SK-N-SH (cell line): Measurements from ENCODE around the gene RPS6KL1. TPM values are rescaled to one million over a fixed set of nuclear protein-coding genes. Genes with fewer than 3 reads are reported as not detected.

ENCODE experiments used
- CTCF ChIA-PET: fragments of 300-600, 350-600 bp; formaldehyde crosslinking; extraction: SDS; loops from one replicate; lab custom pipeline; 2021; lab: Yijun Ruan, JAX
- POLR2A ChIA-PET: fragments of 350-600 bp; sonication (Branson Sonifier 250); formaldehyde crosslinking; extraction: SDS; loops from one replicate; lab custom pipeline; 2020; ENCODE audit warnings: antibody characterized with exemption, inconsistent platforms; lab: Yijun Ruan, JAX
- DNase-seq: peaks from one replicate; pipeline ENCODE4 v3.0.0; 2012
- H2AFZ ChIP-seq: fragments of 200-600 bp; sonication (generic); 2 replicates; pipeline ENCODE4 v1.8.1; 2016; ENCODE audit warnings: antibody characterized with exemption, mild to moderate bottlenecking, low read depth
- H3F3A ChIP-seq: fragments of 200-600 bp; sonication (generic); replicated peaks from 2 replicates; pipeline ENCODE3; 2016; ENCODE audit warnings: antibody characterized with exemption, mild to moderate bottlenecking; ENCODE audit not compliant: insufficient read depth
- H3K27ac ChIP-seq, 2 experiments: fragments of 200-500 bp in 1 of 2; fragments of 200-600 bp in 1 of 2; sonication (Bioruptor generic) in 1 of 2; sonication (generic), shearing (Covaris generic) in 1 of 2; 2 replicates each; pipeline versions ENCODE4 v1.5.1 to v1.6.1; 2014 to 2016; ENCODE audit warnings: low read depth in 2 of 2, inconsistent platforms in 1 of 2, low read length in 1 of 2, mild to moderate bottlenecking in 1 of 2, mixed read lengths in 1 of 2
- H3K27me3 ChIP-seq: fragments of 200-600 bp; sonication (generic), shearing (Covaris generic); 2 replicates; pipeline ENCODE4 v1.6.1; 2016; ENCODE audit warnings: mixed run types; ENCODE audit not compliant: insufficient read depth
- H3K36me3 ChIP-seq, 2 experiments: fragments of 200-500 bp in 1 of 2; fragments of 200-600 bp in 1 of 2; sonication (Bioruptor generic) in 1 of 2; sonication (generic) in 1 of 2; replicated peaks in 1 of 2; 2 replicates each; pipeline versions ENCODE3 to v1.5.1; 2014 to 2016; ENCODE audit warnings: low read length in 1 of 2, mild to moderate bottlenecking in 1 of 2; ENCODE audit not compliant: insufficient read depth in 2 of 2, control insufficient read depth in 1 of 2
- H3K4me1 ChIP-seq, 2 experiments: fragments of 200-500 bp in 1 of 2; fragments of 200-600 bp in 1 of 2; sonication (Bioruptor generic) in 1 of 2; sonication (generic), shearing (Covaris generic) in 1 of 2; 2 replicates each; pipeline versions ENCODE4 v1.5.1 to v1.6.1; 2014 to 2016; ENCODE audit warnings: low read depth in 1 of 2, low read length in 1 of 2, mixed run types in 1 of 2; ENCODE audit not compliant: insufficient read depth in 2 of 2, control insufficient read depth in 1 of 2
- H3K4me2 ChIP-seq: fragments of 200-600 bp; sonication (generic), shearing (Covaris generic); 2 replicates; pipeline ENCODE4 v1.6.1; 2017; ENCODE audit warnings: mixed run types
- H3K4me3 ChIP-seq, 2 experiments: fragments of 200-500 bp in 1 of 2; fragments of 200-600 bp in 1 of 2; sonication (Bioruptor generic) in 1 of 2; sonication (generic), shearing (Covaris generic) in 1 of 2; 2 replicates each; pipeline versions ENCODE4 v1.5.1 to v1.8.1; 2014 to 2016; ENCODE audit warnings: low read depth in 2 of 2, inconsistent platforms in 1 of 2, low read length in 1 of 2, mild to moderate bottlenecking in 1 of 2, mixed read lengths in 1 of 2, moderate library complexity in 1 of 2
- H3K79me2 ChIP-seq: fragments of 200-600 bp; sonication (generic); 2 replicates; pipeline ENCODE4 v1.8.1; 2017; ENCODE audit warnings: mild to moderate bottlenecking; ENCODE audit not compliant: insufficient read depth
- H3K9ac ChIP-seq: fragments of 200-600 bp; sonication (generic); 2 replicates; pipeline ENCODE4 v1.6.1; 2017; ENCODE audit warnings: mixed run types
- H3K9me2 ChIP-seq: fragments of 200-600 bp; sonication (generic); 2 replicates; pipeline ENCODE4 v1.6.1; 2017; ENCODE audit warnings: mixed run types
- H3K9me3 ChIP-seq: fragments of 200-600 bp; sonication (generic); 2 replicates; pipeline ENCODE4 v1.6.1; 2017; ENCODE audit warnings: mixed run types, mild to moderate bottlenecking, moderate library complexity
- H4K20me1 ChIP-seq: fragments of 200-600 bp; sonication (generic); 2 replicates; pipeline ENCODE4 v1.6.1; 2017; ENCODE audit warnings: mild to moderate bottlenecking, mixed run types; ENCODE audit not compliant: insufficient read depth
- CHD2 ChIP-seq: fragments of 150-350 bp; IDR thresholded peaks from 2 replicates; pipeline ENCODE4 v1.6.1; 2018; ENCODE audit warnings: low read length; ENCODE audit not compliant: partially characterized antibody
- ELF1 ChIP-seq: IDR thresholded peaks from 2 replicates; pipeline ENCODE4 v1.4.0; 2012
- EP300 ChIP-seq, 2 experiments: IDR thresholded peaks; 2 replicates each; pipeline versions ENCODE4 v1.4.0 to v1.6.1; 2012; ENCODE audit warnings: borderline replicate concordance in 1 of 2, low read depth in 1 of 2, low read length in 1 of 2
- EZH2phosphoT487 ChIP-seq: fragments of 200-600 bp; sonication (generic); IDR thresholded peaks from 2 replicates; pipeline ENCODE4 v1.6.1; 2017; ENCODE audit warnings: low read depth, mixed run types, mild to moderate bottlenecking, antibody characterized with exemption, moderate library complexity, borderline replicate concordance
- FOXM1 ChIP-seq: IDR thresholded peaks from 2 replicates; pipeline ENCODE4 v1.4.0; 2012; ENCODE audit warnings: low read depth, mild to moderate bottlenecking
- GATA2 ChIP-seq: sonication (generic); formaldehyde crosslinking; IDR thresholded peaks from 2 replicates; pipeline ENCODE4 v1.5.0; 2020; ENCODE audit warnings: mild to moderate bottlenecking, missing genetic modification reagents
- IRF3 ChIP-seq: fragments of 150-350 bp; IDR thresholded peaks from 2 replicates; pipeline ENCODE4 v1.6.1; 2016; ENCODE audit warnings: mild to moderate bottlenecking, low read depth, low read length
- MEF2A ChIP-seq: IDR thresholded peaks from 2 replicates; pipeline ENCODE4 v1.4.0; 2012; ENCODE audit warnings: low read depth, borderline replicate concordance
- MXI1 ChIP-seq: IDR thresholded peaks from 2 replicates; pipeline ENCODE4 v1.6.1; 2012; ENCODE audit warnings: mild to moderate bottlenecking, low read depth, low read length, improper control_type of control experiment
- NFIC ChIP-seq: IDR thresholded peaks from 2 replicates; pipeline ENCODE4 v1.4.0; 2012; ENCODE audit warnings: borderline replicate concordance
- NRF1 ChIP-seq: IDR thresholded peaks from 2 replicates; pipeline ENCODE4 v1.6.1; 2012; ENCODE audit warnings: low read depth, mild to moderate bottlenecking, low read length
- RAD21 ChIP-seq: IDR thresholded peaks from 2 replicates; pipeline ENCODE4 v1.6.1; 2012; ENCODE audit warnings: mild to moderate bottlenecking, low read length
- RCOR1 ChIP-seq: fragments of 150-350 bp; IDR thresholded peaks from 2 replicates; pipeline ENCODE4 v1.6.1; 2017; ENCODE audit warnings: antibody characterized with exemption, low read length
- RXRA ChIP-seq: IDR thresholded peaks from 2 replicates; pipeline ENCODE4 v1.4.0; 2012; ENCODE audit warnings: low read depth, mild to moderate bottlenecking, borderline replicate concordance
- SIN3A ChIP-seq: IDR thresholded peaks from 2 replicates; pipeline ENCODE4 v1.6.1; 2012; ENCODE audit warnings: low read depth, mild to moderate bottlenecking, low read length, moderate library complexity, borderline replicate concordance
- TAF1 ChIP-seq: IDR thresholded peaks from 2 replicates; pipeline ENCODE4 v1.6.1; 2012; ENCODE audit warnings: low read depth, mild to moderate bottlenecking, low read length, moderate library complexity, borderline replicate concordance
- USF2 ChIP-seq: fragments of 150-350 bp; IDR thresholded peaks from 2 replicates; pipeline ENCODE4 v1.6.1; 2017; ENCODE audit warnings: antibody characterized with exemption, low read length, low read depth, borderline replicate concordance
- ZBTB33 ChIP-seq: IDR thresholded peaks from 2 replicates; pipeline ENCODE4 v1.4.0; 2012; ENCODE audit warnings: low read depth, borderline replicate concordance
- WGBS: methylation state at CpG from one replicate; pipeline ENCODE4 v1.1.6; 2017; ENCODE audit warnings: low lambda C conversion rate; 5-methylcytosine and 5-hydroxymethylcytosine counted together
- polyA plus RNA-seq, 3 experiments: library from polyadenylated mRNA; depleted of rRNA; stranded (reverse); fragments of >200 nt; gene quantifications; 2 replicates each; pipeline ENCODE4 v1.2.3, GENCODE V29; 2012
- TF ChIP-seq, protein P1 (sequence below): fragments of 200-600 bp; sonication (generic); IDR thresholded peaks from 2 replicates; pipeline ENCODE4 v1.6.1; 2017; ENCODE audit warnings: antibody characterized with exemption, mild to moderate bottlenecking, moderate library complexity
- TF ChIP-seq, protein P2 (sequence below): IDR thresholded peaks from 2 replicates; pipeline ENCODE4 v1.6.1; 2012; ENCODE audit warnings: mild to moderate bottlenecking, low read depth, low read length, moderate library complexity
- TF ChIP-seq, protein P3 (sequence below): IDR thresholded peaks from 2 replicates; pipeline ENCODE4 v1.4.0; 2012; ENCODE audit warnings: low read depth, borderline replicate concordance

Gene RPS6KL1
- polyA plus RNA-seq, 1 of the 3 experiments (the other 2 are of a cell fraction) = 2.5 TPM

DNA sequence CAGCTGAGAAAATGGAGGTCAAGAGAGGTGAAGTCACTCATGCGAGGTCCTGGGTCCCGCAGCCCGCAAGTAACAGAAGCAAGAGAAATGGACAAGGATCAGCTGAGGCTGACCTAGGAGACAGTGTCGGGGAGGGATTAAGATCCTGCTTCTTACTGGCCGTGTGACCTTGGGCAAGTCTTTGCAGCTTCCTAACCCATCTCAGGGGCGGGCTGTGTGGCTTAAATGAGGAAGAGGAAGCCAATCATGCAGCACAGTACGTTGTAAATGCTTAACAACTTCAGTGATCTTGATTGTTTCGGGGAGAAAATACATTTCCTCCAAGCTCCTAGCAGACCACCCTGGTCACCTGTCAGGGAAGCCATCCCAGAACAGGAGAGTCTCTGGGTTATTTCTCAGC, 39.4 kb upstream of the RPS6KL1 start (continued):
- TF ChIP-seq RCOR1 (no peak), GATA2 (no peak)

GRCh38 chr14:74962046-74962445, 39.0 kb upstream of the RPS6KL1 start:
- DNase-seq = no peak
- H3K4me2 ChIP-seq = no peak overlapping the region
- H3K4me3 ChIP-seq = no peak overlapping the region
- no peak overlapping the region for H3K9ac ChIP-seq
- no peaks in the 10 kb centered on the region for H3K79me2 ChIP-seq
- WGBS = 78% methylated on average over 11 of the region's 11 CpGs
- H3K27me3 ChIP-seq = no peaks in the 10 kb centered on the region
- no peak overlapping the region for H2AFZ ChIP-seq
- ChIA-PET POLR2A (interaction anchor here (0.6 kb wide), 1 partner anchor 81 kb away, joined by 3 read pairs; no protein-coding TSS in a partner anchor), CTCF (interaction anchor here (0.9 to 1.9 kb wide), 3 partner anchors 13 to 131 kb away, joined by 4 to 6 read pairs (median 4); no protein-coding TSS in a partner anchor)
- H3K27ac ChIP-seq = no peak overlapping the region
- no peak for TF ChIP-seq ELF1
- no peak for TF ChIP-seq EZH2phosphoT487
- no peak for TF ChIP-seq NRF1
- TF ChIP-seq ZBTB33 = no peak
- no peak for TF ChIP-seq RXRA
- TF ChIP-seq RCOR1 = no peak
- TF ChIP-seq FOXM1 = no peak
- no peak for TF ChIP-seq NFIC
- no peak for TF ChIP-seq CHD2
- no peak for TF ChIP-seq TAF1
- no peak for TF ChIP-seq USF2
- no peak for TF ChIP-seq MEF2A
- TF ChIP-seq, protein P1, sequence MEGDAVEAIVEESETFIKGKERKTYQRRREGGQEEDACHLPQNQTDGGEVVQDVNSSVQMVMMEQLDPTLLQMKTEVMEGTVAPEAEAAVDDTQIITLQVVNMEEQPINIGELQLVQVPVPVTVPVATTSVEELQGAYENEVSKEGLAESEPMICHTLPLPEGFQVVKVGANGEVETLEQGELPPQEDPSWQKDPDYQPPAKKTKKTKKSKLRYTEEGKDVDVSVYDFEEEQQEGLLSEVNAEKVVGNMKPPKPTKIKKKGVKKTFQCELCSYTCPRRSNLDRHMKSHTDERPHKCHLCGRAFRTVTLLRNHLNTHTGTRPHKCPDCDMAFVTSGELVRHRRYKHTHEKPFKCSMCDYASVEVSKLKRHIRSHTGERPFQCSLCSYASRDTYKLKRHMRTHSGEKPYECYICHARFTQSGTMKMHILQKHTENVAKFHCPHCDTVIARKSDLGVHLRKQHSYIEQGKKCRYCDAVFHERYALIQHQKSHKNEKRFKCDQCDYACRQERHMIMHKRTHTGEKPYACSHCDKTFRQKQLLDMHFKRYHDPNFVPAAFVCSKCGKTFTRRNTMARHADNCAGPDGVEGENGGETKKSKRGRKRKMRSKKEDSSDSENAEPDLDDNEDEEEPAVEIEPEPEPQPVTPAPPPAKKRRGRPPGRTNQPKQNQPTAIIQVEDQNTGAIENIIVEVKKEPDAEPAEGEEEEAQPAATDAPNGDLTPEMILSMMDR = no peak
- TF ChIP-seq, protein P2, sequence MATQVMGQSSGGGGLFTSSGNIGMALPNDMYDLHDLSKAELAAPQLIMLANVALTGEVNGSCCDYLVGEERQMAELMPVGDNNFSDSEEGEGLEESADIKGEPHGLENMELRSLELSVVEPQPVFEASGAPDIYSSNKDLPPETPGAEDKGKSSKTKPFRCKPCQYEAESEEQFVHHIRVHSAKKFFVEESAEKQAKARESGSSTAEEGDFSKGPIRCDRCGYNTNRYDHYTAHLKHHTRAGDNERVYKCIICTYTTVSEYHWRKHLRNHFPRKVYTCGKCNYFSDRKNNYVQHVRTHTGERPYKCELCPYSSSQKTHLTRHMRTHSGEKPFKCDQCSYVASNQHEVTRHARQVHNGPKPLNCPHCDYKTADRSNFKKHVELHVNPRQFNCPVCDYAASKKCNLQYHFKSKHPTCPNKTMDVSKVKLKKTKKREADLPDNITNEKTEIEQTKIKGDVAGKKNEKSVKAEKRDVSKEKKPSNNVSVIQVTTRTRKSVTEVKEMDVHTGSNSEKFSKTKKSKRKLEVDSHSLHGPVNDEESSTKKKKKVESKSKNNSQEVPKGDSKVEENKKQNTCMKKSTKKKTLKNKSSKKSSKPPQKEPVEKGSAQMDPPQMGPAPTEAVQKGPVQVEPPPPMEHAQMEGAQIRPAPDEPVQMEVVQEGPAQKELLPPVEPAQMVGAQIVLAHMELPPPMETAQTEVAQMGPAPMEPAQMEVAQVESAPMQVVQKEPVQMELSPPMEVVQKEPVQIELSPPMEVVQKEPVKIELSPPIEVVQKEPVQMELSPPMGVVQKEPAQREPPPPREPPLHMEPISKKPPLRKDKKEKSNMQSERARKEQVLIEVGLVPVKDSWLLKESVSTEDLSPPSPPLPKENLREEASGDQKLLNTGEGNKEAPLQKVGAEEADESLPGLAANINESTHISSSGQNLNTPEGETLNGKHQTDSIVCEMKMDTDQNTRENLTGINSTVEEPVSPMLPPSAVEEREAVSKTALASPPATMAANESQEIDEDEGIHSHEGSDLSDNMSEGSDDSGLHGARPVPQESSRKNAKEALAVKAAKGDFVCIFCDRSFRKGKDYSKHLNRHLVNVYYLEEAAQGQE = no peak
- no peak for TF ChIP-seq RAD21
- no peak for TF ChIP-seq MXI1
- TF ChIP-seq IRF3 = no peak
- no peak for TF ChIP-seq SIN3A
- no peak for TF ChIP-seq EP300 (IDR thresholded peaks at IDR 0.05; ENCODE audit: borderline replicate concordance in 1 of 2, low read depth in 1 of 2, low read length in 1 of 2)
- TF ChIP-seq, protein P3, sequence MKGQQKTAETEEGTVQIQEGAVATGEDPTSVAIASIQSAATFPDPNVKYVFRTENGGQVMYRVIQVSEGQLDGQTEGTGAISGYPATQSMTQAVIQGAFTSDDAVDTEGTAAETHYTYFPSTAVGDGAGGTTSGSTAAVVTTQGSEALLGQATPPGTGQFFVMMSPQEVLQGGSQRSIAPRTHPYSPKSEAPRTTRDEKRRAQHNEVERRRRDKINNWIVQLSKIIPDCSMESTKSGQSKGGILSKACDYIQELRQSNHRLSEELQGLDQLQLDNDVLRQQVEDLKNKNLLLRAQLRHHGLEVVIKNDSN = no peak
- no peaks in the 10 kb centered on the region for H3K9me3 ChIP-seq
- no peaks in the 10 kb centered on the region for H3K36me3 ChIP-seq
- no peaks in the 10 kb centered on the region for H4K20me1 ChIP-seq
- peaks cover 0 to 16% of the 10 kb centered on the region in 2 experiments; a peak in 1 of 4 replicates for H3K4me1 ChIP-seq
- peaks cover 10% of the 10 kb centered on the region for H3F3A ChIP-seq
- no peaks in the 10 kb centered on the region for H3K9me2 ChIP-seq
